ENCODE results near the gene CDH22. TPM values are rescaled to one million over a fixed set of nuclear protein-coding genes. Genes with fewer than 3 reads are reported as not detected.

CDH22 gene
- total and polyA plus RNA-seq, 9 of the 15 experiments (the other 6 are each of a cell fraction or from before 2014, with no cell fraction given) = 0.07 to 0.08 TPM; not detected in 7

GRCh38 chr20:46175127-46175494 is 133.2 kb downstream of the CDH22 start (continued):
- TF ChIP-seq NCOR1 (IDR thresholded peaks at IDR 0.05) = no peak
- no peak for TF ChIP-seq CXXC5 (CRISPR knock-in tag; IDR thresholded peaks at IDR 0.05)
- no peak for TF ChIP-seq PPARD (CRISPR knock-in tag; IDR thresholded peaks at IDR 0.05)
- TF ChIP-seq, protein P1, sequence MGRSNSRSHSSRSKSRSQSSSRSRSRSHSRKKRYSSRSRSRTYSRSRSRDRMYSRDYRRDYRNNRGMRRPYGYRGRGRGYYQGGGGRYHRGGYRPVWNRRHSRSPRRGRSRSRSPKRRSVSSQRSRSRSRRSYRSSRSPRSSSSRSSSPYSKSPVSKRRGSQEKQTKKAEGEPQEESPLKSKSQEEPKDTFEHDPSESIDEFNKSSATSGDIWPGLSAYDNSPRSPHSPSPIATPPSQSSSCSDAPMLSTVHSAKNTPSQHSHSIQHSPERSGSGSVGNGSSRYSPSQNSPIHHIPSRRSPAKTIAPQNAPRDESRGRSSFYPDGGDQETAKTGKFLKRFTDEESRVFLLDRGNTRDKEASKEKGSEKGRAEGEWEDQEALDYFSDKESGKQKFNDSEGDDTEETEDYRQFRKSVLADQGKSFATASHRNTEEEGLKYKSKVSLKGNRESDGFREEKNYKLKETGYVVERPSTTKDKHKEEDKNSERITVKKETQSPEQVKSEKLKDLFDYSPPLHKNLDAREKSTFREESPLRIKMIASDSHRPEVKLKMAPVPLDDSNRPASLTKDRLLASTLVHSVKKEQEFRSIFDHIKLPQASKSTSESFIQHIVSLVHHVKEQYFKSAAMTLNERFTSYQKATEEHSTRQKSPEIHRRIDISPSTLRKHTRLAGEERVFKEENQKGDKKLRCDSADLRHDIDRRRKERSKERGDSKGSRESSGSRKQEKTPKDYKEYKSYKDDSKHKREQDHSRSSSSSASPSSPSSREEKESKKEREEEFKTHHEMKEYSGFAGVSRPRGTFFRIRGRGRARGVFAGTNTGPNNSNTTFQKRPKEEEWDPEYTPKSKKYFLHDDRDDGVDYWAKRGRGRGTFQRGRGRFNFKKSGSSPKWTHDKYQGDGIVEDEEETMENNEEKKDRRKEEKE (IDR thresholded peaks at IDR 0.05; ENCODE audit: borderline replicate concordance in 1 of 2, control insufficient read depth in 1 of 2, low read depth in 2 of 2, low read length in 1 of 2) = no peak
- peak; percentile 44 for TF ChIP-seq ZFP36 (IDR thresholded peaks at IDR 0.05; ENCODE audit: low read depth, low read length, partially characterized antibody)
- TF ChIP-seq SIN3A (IDR thresholded peaks at IDR 0.05; ENCODE audit: borderline replicate concordance in 2 of 2, control insufficient read depth in 1 of 2, low read depth in 2 of 2, low read length in 2 of 2) = no peak
- TF ChIP-seq FIP1L1 (IDR thresholded peaks at IDR 0.05; ENCODE audit: low read depth, low read length, poor library complexity, severe bottlenecking) = no peak
